Measurements from ENCODE around the gene LRRC4.

LRRC4 gene

GRCh38 chr7:128019288-128019687, 11.9 kb downstream of the LRRC4 start:
- no peak for TF ChIP-seq CTCF (IDR thresholded peaks at IDR 0.05; ENCODE audit: control extremely low read depth, extremely low read depth, low read depth, missing control alignments)
- CTCF ChIA-PET, result interaction anchor here (0.9 to 2.3 kb wide), 2 partner anchors 17 to 30 kb away, joined by 3 to 9 read pairs; no protein-coding TSS in a partner anchor
- POLR2A ChIA-PET, result no interaction called here
- DNase-seq (ENCODE audit: extremely low spot score), result no peak

GRCh38 chr7:128017862-128018845, 13.1 kb downstream of the LRRC4 start:
- DNase-seq (ENCODE audit: extremely low spot score), result no peak
- CTCF ChIA-PET, result interaction anchor here (1.0 to 2.3 kb wide), 4 partner anchors 9 to 18 kb away, joined by 5 to 9 read pairs (median 6); no protein-coding TSS in a partner anchor
- no peak for TF ChIP-seq CTCF (IDR thresholded peaks at IDR 0.05; ENCODE audit: control extremely low read depth, extremely low read depth, low read depth, missing control alignments)
- POLR2A ChIA-PET, result no interaction called here

- DNase-seq (ENCODE audit: extremely low spot score), result no peak
- TF ChIP-seq CTCF (IDR thresholded peaks at IDR 0.05; ENCODE audit: control extremely low read depth, extremely low read depth, low read depth, missing control alignments), result no peak
- POLR2A ChIA-PET, result no interaction called here
- CTCF ChIA-PET, result interaction anchor here (1.0 to 1.5 kb wide), 3 partner anchors 8 to 17 kb away, joined by 5 to 7 read pairs (median 5); no protein-coding TSS in a partner anchor
Observed at GRCh38 chr7:128017460-128017859, 13.8 kb downstream of the LRRC4 start.

- POLR2A ChIA-PET, result interaction anchor here (1.2 kb wide), 1 partner anchor 20 kb away, joined by 3 read pairs; no protein-coding TSS in a partner anchor
- no peak for DNase-seq (ENCODE audit: extremely low spot score)
- no peak for TF ChIP-seq CTCF (IDR thresholded peaks at IDR 0.05; ENCODE audit: control extremely low read depth, extremely low read depth, low read depth, missing control alignments)
- CTCF ChIA-PET, result interaction anchor here (0.7 to 1.1 kb wide), 2 partner anchors 9 to 14 kb away, joined by 3 to 4 read pairs; no protein-coding TSS in a partner anchor
Observed at GRCh38 chr7:128014811-128015210, 16.4 kb downstream of the LRRC4 start.

- CTCF ChIA-PET, result interaction anchor here (0.9 to 1.5 kb wide), 2 partner anchors 10 to 24 kb away, joined by 3 to 7 read pairs; no protein-coding TSS in a partner anchor
Observed at GRCh38 chr7:128011131-128011661, 20.0 kb downstream of the LRRC4 start.

More at GRCh38 chr7:128011131-128011661, 20.0 kb downstream of the LRRC4 start:
- no peak for DNase-seq (ENCODE audit: extremely low spot score)
- no peak for TF ChIP-seq CTCF (IDR thresholded peaks at IDR 0.05; ENCODE audit: control extremely low read depth, extremely low read depth, low read depth, missing control alignments)
- POLR2A ChIA-PET, result no interaction called here

Data from GM10248 (cell line).